IMR-90 (cell line): ENCODE results near the gene SEC24D. TPM values are rescaled to one million over a fixed set of nuclear protein-coding genes. Genes with fewer than 3 reads are reported as not detected.

Experiments
- ATAC-seq: fragments of 200-7000 bp; cut with Tn5 transposase; 2 replicates; pipeline ENCODE4 v1.9.1; 2020; ENCODE audit warnings: low read depth, mild to moderate bottlenecking, moderate library complexity
- BruUV-seq: library from RNA; stranded (reverse); fragments of 400-500 nt; replicated peaks from 2 replicates; lab custom pipeline; 2021; lab: Mats Ljungman, UMichigan
- CTCF ChIA-PET: fragments of 300-600 bp; formaldehyde crosslinking; extraction: SDS; loops from one replicate; lab custom pipeline; 2021; ENCODE audit warnings: antibody characterized with exemption; lab: Yijun Ruan, JAX
- POLR2A ChIA-PET: fragments of 300-600 bp; sonication (Branson Sonifier 250); formaldehyde crosslinking; loops from one replicate; lab custom pipeline; 2022; ENCODE audit warnings: antibody characterized with exemption; ENCODE audit not compliant: unreplicated experiment; lab: Charles Lee
- DNase-seq: peaks from one replicate; pipeline ENCODE4 v3.0.0; 2013
- H2AFZ ChIP-seq: replicated peaks from 2 replicates; pipeline ENCODE3; 2013; ENCODE audit warnings: low read length, mild to moderate bottlenecking; ENCODE audit not compliant: poor library complexity
- H2AK5ac ChIP-seq: 2 replicates; pipeline ENCODE4 v1.6.1; 2013; ENCODE audit warnings: low read depth, low read length, inconsistent platforms
- H2AK9ac ChIP-seq: replicated peaks from 2 replicates; pipeline ENCODE3; 2013; ENCODE audit warnings: mild to moderate bottlenecking, low read depth, low read length, moderate library complexity; ENCODE audit not compliant: poor library complexity
- H2BK120ac ChIP-seq: 2 replicates; pipeline ENCODE4 v1.6.1; 2013; ENCODE audit warnings: low read depth, low read length, inconsistent platforms
- H2BK15ac ChIP-seq: 3 replicates; pipeline ENCODE4 v1.6.1; 2013; ENCODE audit warnings: low read depth, low read length, inconsistent platforms
- H2BK20ac ChIP-seq: 2 replicates; pipeline ENCODE4 v1.6.1; 2013; ENCODE audit warnings: low read depth, mild to moderate bottlenecking, inconsistent platforms, low read length, moderate library complexity
- H2BK5ac ChIP-seq: 2 replicates; pipeline ENCODE4 v1.6.1; 2013; ENCODE audit warnings: mild to moderate bottlenecking, low read depth, low read length, inconsistent platforms; ENCODE audit not compliant: poor library complexity, severe bottlenecking
- H3K14ac ChIP-seq: replicated peaks from 2 replicates; pipeline ENCODE4 v1.6.1; 2013; ENCODE audit warnings: low read depth, low read length, inconsistent platforms
- H3K18ac ChIP-seq: 2 replicates; pipeline ENCODE4 v1.6.1; 2013; ENCODE audit warnings: low read depth, low read length, control low read depth
- H3K23ac ChIP-seq: 2 replicates; pipeline ENCODE4 v1.6.1; 2013; ENCODE audit warnings: low read depth, low read length, inconsistent platforms
- H3K27ac ChIP-seq: 2 replicates; pipeline ENCODE4 v1.5.1; 2013; ENCODE audit warnings: mild to moderate bottlenecking, control low read depth, low read length; ENCODE audit not compliant: insufficient read depth
- H3K27me3 ChIP-seq: 2 replicates; pipeline ENCODE4 v1.6.1; 2013; ENCODE audit warnings: low read length; ENCODE audit not compliant: control insufficient read depth, insufficient read depth
- H3K36me3 ChIP-seq: 2 replicates; pipeline ENCODE4 v1.6.1; 2013; ENCODE audit warnings: low read length, mixed read lengths; ENCODE audit not compliant: control insufficient read depth, insufficient read depth
- H3K4ac ChIP-seq: 2 replicates; pipeline ENCODE4 v1.6.1; 2013; ENCODE audit warnings: low read depth, low read length, inconsistent platforms
- H3K4me1 ChIP-seq: 2 replicates; pipeline ENCODE4 v1.6.1; 2013; ENCODE audit warnings: low read length, mixed read lengths; ENCODE audit not compliant: control insufficient read depth, insufficient read depth
- H3K4me2 ChIP-seq: 2 replicates; pipeline ENCODE4 v1.6.1; 2013; ENCODE audit warnings: low read depth, mild to moderate bottlenecking, control low read depth, low read length, moderate library complexity
- H3K4me3 ChIP-seq: 2 replicates; pipeline ENCODE4 v1.5.1; 2013; ENCODE audit warnings: low read depth, mild to moderate bottlenecking, control low read depth, low read length, moderate library complexity; ENCODE audit not compliant: insufficient read depth
- H3K56ac ChIP-seq: 2 replicates; pipeline ENCODE4 v1.6.1; 2013; ENCODE audit warnings: low read length, inconsistent platforms; ENCODE audit not compliant: insufficient read depth; ENCODE audit errors: extremely low read depth
- H3K79me1 ChIP-seq, 2 experiments: 2 replicates each; pipeline ENCODE4 v1.6.1; 2013; ENCODE audit warnings: low read length in 2 of 2, inconsistent platforms in 1 of 2, low read depth in 1 of 2
- H3K9ac ChIP-seq: 2 replicates; pipeline ENCODE4 v1.6.1; 2013; ENCODE audit warnings: low read depth, low read length, control low read depth
- H3K9me1 ChIP-seq: 2 replicates; pipeline ENCODE4 v1.6.1; 2013; ENCODE audit warnings: low read length, inconsistent platforms; ENCODE audit not compliant: insufficient read depth
- H3K9me3 ChIP-seq: 2 replicates; pipeline ENCODE4 v1.6.1; 2013; ENCODE audit warnings: low read length; ENCODE audit not compliant: control insufficient read depth, insufficient read depth
- H4K20me1 ChIP-seq: 2 replicates; pipeline ENCODE4 v1.6.1; 2013; ENCODE audit warnings: low read length, inconsistent platforms; ENCODE audit not compliant: insufficient read depth
- H4K5ac ChIP-seq: 2 replicates; pipeline ENCODE4 v1.6.1; 2013; ENCODE audit warnings: mild to moderate bottlenecking, low read depth, low read length, control low read depth
- H4K8ac ChIP-seq, 2 experiments: 2 replicates each; pipeline ENCODE4 v1.6.1; 2013; ENCODE audit warnings: low read depth in 2 of 2, low read length in 2 of 2, control low read depth in 1 of 2, inconsistent platforms in 1 of 2
- H4K91ac ChIP-seq: 2 replicates; pipeline ENCODE4 v1.6.1; 2013; ENCODE audit warnings: low read depth, low read length, inconsistent platforms; ENCODE audit not compliant: insufficient read depth
- POLR2A ChIP-seq: IDR thresholded peaks from 2 replicates; pipeline ENCODE4 v1.6.1; 2012; ENCODE audit warnings: mild to moderate bottlenecking, low read depth, low read length
- WGBS, 2 experiments: methylation state at CpG; one replicate each; pipeline versions ENCODE4 v1.1.5 to v1.1.7; 2013; ENCODE audit warnings: missing lambda C conversion rate in 2 of 2; ENCODE audit not compliant: insufficient read length in 1 of 2; ENCODE audit errors: extremely low coverage in 2 of 2; 5-methylcytosine and 5-hydroxymethylcytosine counted together
- dilution Hi-C: fragments of 300-500 bp; cut with HindIII; formaldehyde crosslinking; loops from one replicate; pipeline ENCODE4 v1.14.3; 2018; ENCODE audit warnings: low sequenced_read_pairs; ENCODE audit not compliant: unreplicated experiment
- in situ Hi-C: fragments of 300-500 bp; cut with MboI; formaldehyde crosslinking; loops from 3 replicates; pipeline ENCODE4 v1.14.3; 2019; ENCODE audit warnings: low sequenced_read_pairs, inconsistent platforms, mixed read lengths
- intact Hi-C: fragments of 100-400 bp; cut with micrococcal nuclease; formaldehyde crosslinking; loops from 2 replicates; pipeline ENCODE4 v1.10.0; 2022
- polyA plus RNA-seq, 3 experiments: library from polyadenylated mRNA; depleted of rRNA; stranded (reverse); fragments of >200 nt; gene quantifications; 2 replicates each; pipeline ENCODE4 v1.2.3, GENCODE V29; 2012; ENCODE audit warnings: low replicate concordance in 1 of 3
- total RNA-seq: library from RNA; depleted of rRNA; stranded (reverse); fragments of >200 nt; gene quantifications from 2 replicates; pipeline ENCODE4 v1.2.3, GENCODE V29; 2012

SEC24D gene
- total and polyA plus RNA-seq, 2 of the 4 experiments (the other 2 are of a cell fraction) = 93.2 to 111 TPM

DNA sequence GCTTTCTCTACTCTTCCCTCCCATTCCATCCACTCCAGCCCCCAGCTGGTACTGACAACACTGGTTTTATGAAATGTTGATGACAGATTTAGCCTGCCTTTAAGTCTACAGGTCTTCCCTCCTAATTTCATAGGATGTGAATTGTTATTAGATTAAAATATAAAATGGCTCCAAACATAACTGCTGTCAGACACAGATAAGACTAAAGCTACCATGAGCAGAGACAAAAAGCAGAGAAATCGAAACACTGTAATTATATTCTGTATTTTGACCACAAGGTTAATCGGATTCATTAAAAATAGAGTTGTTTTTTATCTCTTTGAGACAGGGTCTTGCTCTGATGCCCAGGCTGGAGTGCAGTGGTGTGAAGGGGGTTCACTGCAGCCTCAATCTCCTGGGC lies 28.3 kb downstream of the SEC24D start:
- DNase-seq = no peak

More for the DNA sequence above, 28.3 kb downstream of the SEC24D start:
- no peaks in the 10 kb centered on the region for H3K27me3 ChIP-seq
- no peak for TF ChIP-seq POLR2A
- POLR2A ChIA-PET = no interaction called here
- H3K36me3 ChIP-seq = peaks cover 55% of the 10 kb centered on the region
- intact Hi-C loops = no loop called here
- H3K4me3 ChIP-seq = no peak overlapping the region
- H4K5ac ChIP-seq = no peak overlapping the region
- H3K27ac ChIP-seq = no peak overlapping the region
- H4K91ac ChIP-seq = no peak overlapping the region
- in situ Hi-C loops = no loop called here
- H3K9ac ChIP-seq = no peak overlapping the region
- peaks cover 36 to 76% of the 10 kb centered on the region in 2 experiments for H3K79me1 ChIP-seq
- no peak overlapping the region for H3K4me2 ChIP-seq
- H3K9me1 ChIP-seq = peaks cover 23% of the 10 kb centered on the region
- peaks cover 18% of the 10 kb centered on the region for H3K4me1 ChIP-seq
- H3K23ac ChIP-seq = no peak overlapping the region
- no TSS peak for BruUV-seq
- no peaks in the 10 kb centered on the region for H3K9me3 ChIP-seq
- no peak overlapping the region for H2BK15ac ChIP-seq
- ATAC-seq = no peak
- H3K14ac ChIP-seq = no peak overlapping the region; the same call in 1 of the 2 replicates
- H3K18ac ChIP-seq = no peak overlapping the region
- H2AK9ac ChIP-seq = no peak overlapping the region
- no peak overlapping the region for H2AFZ ChIP-seq
- no peak overlapping the region for H3K56ac ChIP-seq
- H2AK5ac ChIP-seq = no peak overlapping the region
- peak overlapping the region; percentile 12 for H2BK5ac ChIP-seq
- no peak overlapping the region for H2BK20ac ChIP-seq
- no peak overlapping the region for H3K4ac ChIP-seq
- peaks cover 60% of the 10 kb centered on the region; the same call in 1 of the 2 replicates for H4K20me1 ChIP-seq
- H2BK120ac ChIP-seq = no peak overlapping the region
- 0 out of 4 replicates have a peak overlapping the region, but pooled peaks of 1 of the 2 experiments have one; percentile 24 for H4K8ac ChIP-seq
- dilution Hi-C loops = no loop called here
- CTCF ChIA-PET = no interaction called here
- WGBS, 2 experiments = no CpG with 5 or more reads among the region's 2 CpGs
